GM18870 (cell line): ENCODE measurements around the gene GABRA6.
"Not testable (repeated sequence)": the region's sequence is repeated elsewhere in the genome, so short reads cannot be mapped to it uniquely, and the experiment has no call there.

Experiments used
- ATAC-seq: cut with Tn5 transposase; IDR thresholded peaks from one replicate; pipeline ENCODE4 v1.9.1; 2021; ENCODE audit warnings: moderate library complexity; ENCODE audit not compliant: unreplicated experiment

Gene GABRA6

DNA sequence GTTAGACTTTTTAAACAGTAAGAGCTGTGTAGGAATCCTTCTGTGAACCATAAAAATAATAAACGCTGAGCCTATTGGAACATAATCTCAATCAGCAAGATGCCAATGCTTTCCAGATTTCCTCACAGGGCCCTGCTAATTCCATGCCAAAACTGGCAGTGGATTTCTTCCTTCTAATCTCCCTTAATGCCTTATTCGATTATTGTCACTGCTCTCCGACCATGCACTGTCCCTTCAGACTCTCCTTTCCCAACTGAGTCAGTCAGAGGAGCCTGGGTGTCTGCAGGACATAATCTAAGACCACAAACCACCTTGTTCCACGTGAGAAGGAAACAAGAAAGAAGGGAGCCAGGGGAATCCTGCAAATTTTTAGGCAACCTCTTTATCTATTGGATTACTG, at the start of gene GABRA6:
GABRA6 (plus strand) TSS at position 261 of the 400 bp plus-strand sequence. CDS start 269 bp downstream, outside the sequence.
- ATAC-seq: no peak

DNA sequence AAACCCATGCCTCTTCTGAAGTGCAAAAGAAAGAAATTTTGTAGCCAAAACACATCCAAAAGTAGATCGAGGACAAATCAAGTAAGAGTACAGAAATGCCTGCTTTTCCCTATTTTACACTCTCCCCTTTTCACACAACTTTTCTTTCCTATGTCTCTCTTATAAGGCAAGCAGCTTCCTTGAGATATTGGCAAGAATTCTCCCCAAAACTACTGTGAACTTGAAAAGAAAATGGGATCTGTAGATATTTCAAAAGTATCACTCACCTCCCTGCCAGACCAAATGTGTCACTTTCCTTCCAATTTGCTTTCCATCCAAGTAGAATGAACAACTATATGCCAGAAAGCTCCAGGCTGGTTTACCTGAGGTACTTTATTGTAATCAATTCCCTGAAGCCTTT, 47.9 kb upstream of the GABRA6 start:
- ATAC-seq: no peak

DNA sequence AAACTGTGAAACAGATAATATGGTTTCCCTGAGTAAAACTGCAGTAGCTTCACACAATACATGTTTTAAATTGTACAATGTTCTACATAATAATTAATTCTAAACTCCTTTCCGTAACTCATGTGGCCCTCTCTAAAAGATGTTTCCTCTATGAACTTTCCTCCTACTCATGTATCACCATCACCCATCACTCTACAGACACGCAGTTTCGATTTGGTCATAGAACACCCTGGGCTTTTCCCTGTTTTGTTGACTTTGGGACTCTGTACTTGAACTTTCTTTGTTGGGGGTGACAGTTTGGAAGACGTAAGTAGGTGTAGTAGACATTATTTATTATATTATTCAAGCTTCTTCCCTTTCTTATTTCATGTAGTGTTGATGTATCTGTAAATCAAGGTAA, 44.1 kb upstream of the GABRA6 start:
- ATAC-seq: no peak

DNA sequence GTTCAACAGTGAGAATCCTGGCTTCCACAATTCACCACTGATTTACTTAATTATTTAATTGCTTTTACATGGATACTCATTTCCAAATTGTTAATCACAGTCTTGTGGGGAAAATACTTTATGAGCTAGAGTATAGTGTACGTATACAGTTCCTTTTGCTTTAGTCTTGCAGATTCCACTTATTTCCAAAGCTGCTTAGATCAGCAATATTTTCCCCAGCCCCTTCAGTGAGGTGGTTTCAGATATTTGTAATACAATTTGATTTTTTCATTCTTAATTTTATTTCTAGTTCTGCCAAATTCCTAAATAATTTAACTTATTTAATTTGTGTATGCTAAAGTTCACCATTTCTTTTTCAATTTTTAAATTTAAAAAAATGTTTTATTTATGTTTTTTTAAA, 40.3 kb upstream of the GABRA6 start:
- no peak for ATAC-seq

DNA sequence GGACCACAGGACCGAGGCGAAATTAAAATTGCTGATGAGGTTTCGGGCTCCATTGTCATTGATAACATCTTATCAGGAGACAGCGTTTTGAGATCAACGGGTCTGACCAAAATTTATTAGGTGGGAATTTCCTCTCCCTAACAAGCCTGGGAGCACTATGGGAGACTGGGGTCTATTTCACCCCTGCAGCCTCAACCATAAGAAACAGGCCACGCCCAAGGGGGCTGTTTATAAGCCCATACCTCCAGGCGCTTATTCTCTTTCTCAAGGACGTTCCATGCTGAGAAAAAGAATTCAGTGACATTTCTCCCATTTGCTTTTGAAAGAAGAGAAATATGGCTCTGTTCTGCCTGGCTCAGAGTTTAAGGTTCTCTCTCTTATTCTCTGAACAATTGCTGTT, 33.6 kb upstream of the GABRA6 start:
- ATAC-seq: not testable (repeated sequence)

DNA sequence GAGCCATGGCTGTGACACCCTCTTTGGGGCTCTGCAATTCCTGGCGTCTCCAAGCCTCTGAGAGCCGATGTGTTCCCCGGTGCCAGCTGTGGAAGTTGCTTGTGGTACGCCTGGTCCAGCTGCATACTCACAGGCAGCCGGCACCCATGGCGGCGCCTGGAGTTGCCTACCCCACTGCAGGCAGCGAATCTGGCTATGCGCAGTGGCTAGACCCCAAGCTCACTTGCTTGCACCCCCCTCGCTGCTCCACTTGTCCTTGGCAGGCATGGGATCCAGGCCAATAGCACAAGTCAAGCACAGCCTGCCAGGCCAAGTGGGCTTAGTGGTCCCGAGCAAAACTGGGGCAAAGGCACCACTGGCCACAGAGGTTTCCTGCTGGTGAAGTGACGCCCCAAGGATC, 24.7 kb upstream of the GABRA6 start:
- no peak for ATAC-seq

DNA sequence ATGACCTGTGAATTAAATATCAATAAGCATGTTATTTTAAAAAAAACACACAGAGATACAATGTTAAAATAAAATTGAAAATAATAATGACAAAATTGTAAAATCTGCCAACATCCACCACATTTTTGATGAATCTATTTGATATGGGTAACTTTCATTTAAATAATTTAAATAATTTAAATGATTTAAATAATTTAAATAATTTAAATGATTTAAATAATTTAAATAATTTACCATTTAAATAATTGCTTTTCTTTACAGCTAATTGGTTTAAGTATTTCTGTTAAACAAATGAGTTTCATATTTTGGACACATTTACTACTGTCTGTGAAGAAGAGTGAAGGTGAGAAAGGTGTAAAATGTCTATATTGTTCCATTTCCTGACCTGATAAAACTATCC, 22.1 kb upstream of the GABRA6 start:
- ATAC-seq: no peak

DNA sequence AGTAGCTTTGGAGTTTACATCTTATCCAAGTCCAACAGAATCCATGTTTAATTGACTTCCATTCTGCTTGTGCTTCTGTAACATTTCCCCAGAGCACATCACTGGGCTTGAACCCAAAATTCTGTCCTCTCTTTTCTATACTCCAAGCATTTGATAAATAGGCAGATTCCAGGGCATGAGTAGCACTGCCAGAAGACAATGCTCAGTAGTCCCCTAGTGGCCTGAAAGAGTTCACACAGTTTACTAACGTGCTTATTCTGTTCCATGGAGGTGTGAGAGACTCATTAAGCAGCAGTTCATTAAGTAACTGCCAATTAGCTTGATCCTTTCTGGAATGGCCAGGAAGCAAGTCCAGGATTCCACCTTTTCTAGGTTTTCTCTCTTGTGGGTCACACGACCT, 9.4 kb upstream of the GABRA6 start:
- ATAC-seq: peak; percentile 86

DNA sequence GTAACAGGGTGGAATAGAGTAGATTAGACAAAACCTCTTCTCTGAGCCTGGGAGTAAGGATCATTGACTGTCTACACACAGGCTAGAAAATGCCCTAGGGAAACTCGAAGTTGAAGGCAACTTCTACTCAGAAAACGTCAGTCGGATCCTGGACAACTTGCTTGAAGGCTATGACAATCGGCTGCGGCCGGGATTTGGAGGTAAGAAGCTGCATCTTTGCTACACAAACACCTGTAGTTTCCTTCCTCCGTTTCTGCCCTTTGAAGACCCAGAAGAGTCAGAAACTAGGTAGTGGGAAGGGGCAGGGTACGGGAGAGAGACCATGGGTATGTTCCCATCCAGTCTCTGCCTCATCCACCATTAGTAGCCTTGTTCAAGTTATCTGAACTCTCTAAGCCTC, 628 bp downstream of the GABRA6 start:
- no peak for ATAC-seq

DNA sequence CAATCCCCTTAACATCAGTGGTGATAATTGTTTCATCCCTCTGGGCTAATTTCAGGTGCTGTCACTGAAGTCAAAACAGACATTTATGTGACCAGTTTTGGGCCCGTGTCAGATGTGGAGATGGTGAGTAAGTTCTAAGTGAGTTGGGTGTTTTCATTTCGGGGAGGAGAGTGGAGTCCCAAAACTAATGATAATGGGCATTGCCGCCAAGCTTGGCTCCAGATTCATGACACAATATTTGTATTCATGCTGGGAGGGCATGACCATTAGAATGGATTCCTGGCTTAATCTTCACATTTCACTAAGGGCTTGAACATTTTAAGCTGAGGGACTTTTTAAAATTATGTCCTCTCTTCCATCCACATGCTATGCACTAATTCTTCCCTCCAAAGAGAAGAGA, 1.4 kb downstream of the GABRA6 start:
- ATAC-seq: no peak

DNA sequence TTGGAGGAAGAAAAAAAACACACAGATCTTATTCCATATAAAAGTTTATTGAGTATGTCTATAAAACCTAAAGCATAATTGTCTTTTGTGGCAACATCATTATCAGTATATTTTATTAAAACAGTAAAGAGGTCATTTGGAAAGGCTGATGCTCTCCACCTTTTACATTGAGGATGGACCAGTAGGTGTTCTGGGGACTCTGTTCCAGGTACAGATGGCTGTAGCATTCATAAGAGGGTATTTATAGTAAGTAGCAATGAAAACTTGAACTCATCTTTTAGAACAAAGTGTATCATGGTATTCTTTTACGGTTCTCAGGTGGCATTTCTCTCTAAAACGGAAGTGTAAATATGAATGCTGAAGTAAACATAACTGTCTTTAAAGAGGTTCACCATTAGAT, 1.8 kb downstream of the GABRA6 start:
- ATAC-seq: no peak

DNA sequence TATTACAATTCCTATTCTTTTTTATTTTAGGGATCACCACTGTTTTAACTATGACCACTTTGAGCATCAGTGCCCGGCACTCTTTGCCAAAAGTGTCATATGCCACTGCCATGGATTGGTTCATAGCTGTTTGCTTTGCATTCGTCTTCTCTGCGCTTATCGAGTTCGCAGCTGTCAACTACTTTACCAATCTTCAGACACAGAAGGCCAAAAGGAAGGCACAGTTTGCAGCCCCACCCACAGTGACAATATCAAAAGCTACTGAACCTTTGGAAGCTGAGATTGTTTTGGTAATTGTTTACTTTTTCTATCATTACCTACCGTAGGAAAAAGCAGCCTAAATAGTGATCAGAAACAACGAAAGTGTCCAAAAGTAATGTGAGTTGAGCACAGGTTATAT, 6.4 kb downstream of the GABRA6 start:
- no peak for ATAC-seq

DNA sequence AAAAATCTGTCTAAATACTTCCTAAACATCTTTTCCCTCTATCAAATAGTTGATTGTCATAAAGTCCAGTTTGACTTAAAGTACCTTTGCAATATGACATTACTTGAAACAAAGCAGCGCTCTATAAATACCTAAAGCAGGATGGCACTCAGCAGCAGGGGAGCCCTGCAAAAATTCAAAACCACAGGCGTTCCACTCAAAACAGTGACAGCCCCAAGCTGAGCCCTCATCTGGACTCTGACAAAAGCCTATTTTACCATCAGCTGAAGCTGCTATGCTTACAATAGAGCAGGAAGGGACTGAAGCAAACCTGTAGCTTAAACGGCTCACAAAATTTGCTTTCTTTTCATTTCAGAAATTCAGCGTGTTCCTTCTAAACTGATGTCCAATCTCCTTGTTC, 11.5 kb downstream of the GABRA6 start:
- ATAC-seq: no peak

DNA sequence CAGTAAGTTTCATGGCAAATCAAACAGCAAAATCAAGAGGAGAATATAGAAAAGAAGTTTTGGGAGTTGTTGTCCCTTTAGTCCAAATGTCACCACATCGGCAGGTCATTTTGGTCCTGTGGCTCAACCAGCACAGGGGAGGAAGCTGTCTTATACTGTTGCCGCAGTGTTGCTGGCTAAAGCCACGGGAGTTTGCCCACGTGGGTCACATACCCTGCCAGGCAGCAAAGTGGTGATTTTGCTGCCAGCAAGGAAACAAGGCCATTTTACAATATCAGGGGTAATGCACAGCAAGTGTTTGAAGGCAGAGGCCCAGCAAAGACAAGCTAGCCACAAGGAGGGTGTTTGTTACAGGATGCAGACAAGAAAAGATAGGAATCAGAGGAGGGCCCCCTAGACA, 14.5 kb downstream of the GABRA6 start:
- no peak for ATAC-seq

DNA sequence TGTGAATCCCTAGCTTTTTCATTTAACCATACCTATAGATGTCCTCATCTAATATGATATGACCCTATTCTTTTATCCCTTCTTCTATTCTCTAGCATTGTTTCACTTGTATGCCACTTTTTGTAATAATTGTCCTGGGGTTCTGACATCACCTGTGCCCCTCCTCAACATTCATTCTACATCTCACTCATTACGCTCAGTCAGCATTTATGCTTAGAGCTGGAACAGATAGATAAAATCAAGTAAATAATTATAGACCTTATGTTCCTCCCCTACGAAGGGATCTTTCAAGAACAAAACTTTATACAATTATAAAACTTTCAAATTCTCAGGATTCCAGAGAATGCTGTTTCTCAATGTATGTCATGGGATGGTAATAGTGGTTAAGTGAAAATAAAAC, 18.0 kb downstream of the GABRA6 start:
- ATAC-seq: no peak

DNA sequence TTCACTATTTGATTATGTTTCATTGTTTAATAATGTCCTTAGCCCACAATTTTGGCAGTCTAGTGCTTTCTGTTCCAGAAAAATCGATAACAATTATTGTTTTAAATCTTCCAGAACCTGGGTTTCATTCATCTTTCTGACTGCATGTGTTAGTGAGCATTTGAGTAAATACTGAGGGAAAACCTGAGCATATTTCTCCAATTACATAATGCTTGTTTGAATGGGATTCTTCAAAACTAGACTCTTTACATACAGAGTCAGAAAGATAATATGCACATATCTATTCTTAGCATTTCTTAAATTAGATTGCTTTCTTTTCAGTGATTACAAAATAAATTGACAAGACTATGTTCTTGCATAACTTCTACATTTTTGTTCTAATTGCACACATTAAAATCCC, 21.9 kb downstream of the GABRA6 start:
- no peak for ATAC-seq

DNA sequence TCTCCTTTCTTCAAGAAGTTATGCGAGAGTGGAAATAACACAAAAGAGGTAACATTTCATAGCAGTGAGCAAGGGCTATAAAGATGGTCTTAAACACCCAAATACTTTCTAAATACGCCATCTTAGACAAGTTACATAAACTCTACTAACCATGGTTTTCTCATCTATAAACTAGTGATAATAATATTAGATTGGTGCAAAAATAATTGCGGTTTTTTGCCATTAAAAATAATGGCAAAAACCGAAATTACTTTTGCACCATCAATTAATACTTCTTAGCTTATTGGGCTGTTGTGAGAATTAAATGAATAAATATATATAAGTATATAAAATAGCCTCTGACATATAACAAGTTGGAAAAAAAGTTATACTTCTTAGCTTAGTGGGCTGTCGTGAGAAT, 23.7 kb downstream of the GABRA6 start:
- no peak for ATAC-seq

DNA sequence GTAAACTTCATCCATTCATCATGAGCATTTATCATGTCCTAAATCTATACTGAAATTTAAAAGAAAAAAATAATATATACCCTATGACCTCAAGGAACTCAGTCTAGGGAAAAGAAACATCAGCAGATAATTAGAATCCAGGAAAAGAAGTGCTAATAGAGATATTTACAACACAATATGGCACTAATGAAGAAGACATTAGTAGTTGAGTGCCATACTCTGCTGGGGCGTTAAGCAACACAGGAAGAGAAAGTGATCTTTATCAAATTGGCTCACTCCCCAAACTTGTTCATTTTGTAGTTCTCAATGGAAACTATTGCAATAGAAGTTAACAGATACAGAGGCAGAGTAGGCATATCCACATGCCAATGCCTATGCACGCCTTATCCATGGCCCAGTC, 27.5 kb downstream of the GABRA6 start:
- ATAC-seq: no peak

DNA sequence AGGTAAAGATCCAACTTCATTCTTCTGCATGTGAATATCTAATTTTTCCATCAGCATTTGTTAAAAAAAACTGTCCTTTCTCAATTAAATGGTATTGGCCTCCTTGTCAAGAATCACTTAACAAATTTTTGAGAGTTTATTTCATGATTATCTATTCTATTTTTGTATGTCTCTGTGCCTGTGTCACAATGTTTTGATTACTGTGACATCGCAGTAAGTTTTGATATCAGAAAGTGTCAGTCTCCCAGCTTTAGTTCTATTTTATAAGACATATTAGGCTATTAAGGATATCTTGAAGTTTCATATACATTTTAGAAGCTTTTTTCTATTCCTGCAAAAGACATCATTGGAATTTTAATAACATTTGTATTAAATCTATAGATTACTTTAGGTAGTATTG, 33.6 kb downstream of the GABRA6 start:
- ATAC-seq: no peak

DNA sequence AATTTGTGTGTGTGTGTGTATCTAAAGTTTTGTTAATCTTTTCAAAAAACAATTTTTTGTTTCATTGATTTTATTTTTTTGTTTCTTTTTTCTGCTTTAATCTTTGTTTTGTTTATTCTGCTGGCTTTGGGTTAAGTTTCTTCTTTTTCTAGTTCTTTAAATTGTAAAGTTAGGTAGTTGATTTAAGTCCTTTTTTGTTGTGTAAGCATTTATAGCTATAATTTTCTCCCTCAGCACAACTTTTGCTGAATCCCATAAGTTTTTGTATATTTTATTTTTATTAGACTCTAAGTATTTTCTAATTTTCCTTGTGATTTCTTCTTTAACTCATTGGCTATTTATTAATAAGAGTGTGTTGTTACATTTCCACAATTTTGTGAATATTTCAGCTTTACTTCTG, 34.9 kb downstream of the GABRA6 start:
- no peak for ATAC-seq

DNA sequence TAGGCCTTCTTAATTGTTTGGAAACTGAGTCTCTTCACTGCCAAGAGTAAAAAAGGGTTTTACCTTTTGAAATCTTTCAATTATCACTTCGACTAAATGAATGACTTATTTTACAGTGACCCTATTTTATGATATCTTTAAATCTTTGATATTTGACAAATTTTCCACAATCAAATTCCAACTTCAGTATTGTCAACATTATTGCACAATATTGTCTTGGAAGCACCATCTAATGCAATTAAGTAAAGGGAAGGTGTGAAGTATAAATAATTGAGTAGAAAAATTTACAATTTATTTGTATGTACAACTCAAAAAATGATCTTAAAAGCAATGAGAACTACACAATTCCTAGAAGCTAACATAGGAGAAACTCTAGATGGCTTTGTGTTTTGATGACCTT, 49.2 kb downstream of the GABRA6 start:
- no peak for ATAC-seq

DNA sequence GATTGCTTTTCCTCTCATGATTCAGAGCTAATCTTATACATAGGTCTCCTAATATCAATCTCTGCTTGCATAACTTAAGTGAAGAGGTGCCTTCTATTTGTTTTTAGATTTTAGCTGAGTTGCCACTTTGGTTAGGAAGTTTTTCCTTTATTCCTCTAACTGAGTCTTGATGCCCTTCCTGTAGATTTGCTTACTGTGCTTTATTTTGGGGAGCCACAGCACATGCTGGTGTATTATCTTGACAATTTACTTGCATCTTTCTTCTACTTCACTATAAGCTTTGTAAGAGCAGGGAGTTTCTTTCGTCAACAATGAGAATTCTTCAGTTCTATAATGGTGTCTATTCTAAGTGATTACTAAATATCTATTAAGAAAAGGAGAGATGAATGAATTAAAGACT, 54.9 kb downstream of the GABRA6 start:
- no peak for ATAC-seq

DNA sequence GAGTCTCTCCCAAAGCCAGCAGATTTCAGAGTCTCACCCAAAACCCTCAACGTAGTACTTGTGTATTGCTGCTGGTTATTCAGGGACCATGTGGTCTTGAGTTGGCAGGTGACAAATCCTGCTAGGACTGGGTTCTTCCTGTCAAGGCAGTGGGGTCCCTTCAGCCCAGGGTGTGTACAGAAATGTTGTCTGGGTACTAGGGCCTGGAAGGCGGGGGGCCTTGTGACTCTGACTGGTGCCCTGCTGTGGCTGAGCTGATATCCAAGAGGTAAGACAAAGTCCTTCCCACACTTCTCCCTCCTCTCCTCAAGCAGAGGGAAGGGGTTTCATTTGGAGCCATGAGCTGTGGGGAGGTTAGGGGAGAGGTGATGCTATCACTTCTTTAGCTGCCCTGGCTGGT, 58.8 kb downstream of the GABRA6 start:
- ATAC-seq: no peak

DNA sequence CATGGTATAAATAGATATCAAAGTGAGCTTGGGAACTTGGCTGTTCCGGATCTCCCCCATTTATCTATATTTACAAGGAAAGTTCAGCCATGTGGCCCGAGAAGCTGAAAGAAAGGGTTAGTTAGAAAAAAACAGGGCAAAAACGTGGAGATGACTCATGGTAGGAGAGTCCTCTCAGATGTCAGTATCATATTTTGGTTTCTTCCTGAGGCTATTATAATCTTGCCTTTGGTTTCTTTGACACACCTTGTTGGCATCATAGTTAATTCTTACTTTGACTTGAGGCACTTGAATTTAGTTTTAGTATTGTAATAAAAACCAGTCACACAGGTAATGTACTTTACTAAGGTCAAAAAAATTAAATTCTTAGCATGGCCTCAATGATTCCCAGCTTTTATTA, 59.9 kb downstream of the GABRA6 start:
- ATAC-seq: no peak
